ENCODE data around the gene TCAP.

TCAP gene

GRCh38 chr17:39651923-39652586 is 13.1 kb upstream of the TCAP start:
- DNase-seq: no peak

- DNase-seq: no peak
Measured at GRCh38 chr17:39652587-39653315, 12.4 kb upstream of the TCAP start.

GRCh38 chr17:39653316-39653661 is 11.9 kb upstream of the TCAP start:
- DNase-seq: no peak

GRCh38 chr17:39653662-39654331 is 11.4 kb upstream of the TCAP start:
- DNase-seq: no peak

GRCh38 chr17:39655105-39655504 is 10.0 kb upstream of the TCAP start:
- no peak for DNase-seq

GRCh38 chr17:39658346-39658745 is 6.8 kb upstream of the TCAP start:
- DNase-seq: no peak

- no peak for DNase-seq
Measured at GRCh38 chr17:39658760-39659159, 6.4 kb upstream of the TCAP start.

GRCh38 chr17:39659279-39660010 is 5.7 kb upstream of the TCAP start:
- DNase-seq: no peak

- DNase-seq: no peak
Measured at GRCh38 chr17:39660011-39660360, 5.2 kb upstream of the TCAP start.

- no peak for DNase-seq
Measured at GRCh38 chr17:39660397-39661385, 4.5 kb upstream of the TCAP start.

GRCh38 chr17:39661744-39662541 is 3.2 kb upstream of the TCAP start:
- DNase-seq: no peak

- no peak for DNase-seq
Measured at GRCh38 chr17:39662551-39663339, 2.4 kb upstream of the TCAP start.

- DNase-seq: no peak
Measured at GRCh38 chr17:39663340-39663687, 1.8 kb upstream of the TCAP start.

GRCh38 chr17:39663688-39664580 is 1.2 kb upstream of the TCAP start:
- DNase-seq: no peak

- DNase-seq: no peak
Measured at GRCh38 chr17:39665642-39666224, 584 bp downstream of the TCAP start.

GRCh38 chr17:39666231-39666600 is 1.1 kb downstream of the TCAP start:
- no peak for DNase-seq

GRCh38 chr17:39666601-39667261 is 1.6 kb downstream of the TCAP start:
- DNase-seq: no peak

- DNase-seq: no peak
Measured at GRCh38 chr17:39667262-39667944, 2.3 kb downstream of the TCAP start.
